ENCODE measurements around the gene MYLK. TPM values are rescaled to one million over a fixed set of nuclear protein-coding genes. Genes with fewer than 3 reads are reported as not detected.

The MYLK gene
- total and polyA plus RNA-seq, 7 donors: 3.2 to 13.7 (median 5.8) TPM

DNA sequence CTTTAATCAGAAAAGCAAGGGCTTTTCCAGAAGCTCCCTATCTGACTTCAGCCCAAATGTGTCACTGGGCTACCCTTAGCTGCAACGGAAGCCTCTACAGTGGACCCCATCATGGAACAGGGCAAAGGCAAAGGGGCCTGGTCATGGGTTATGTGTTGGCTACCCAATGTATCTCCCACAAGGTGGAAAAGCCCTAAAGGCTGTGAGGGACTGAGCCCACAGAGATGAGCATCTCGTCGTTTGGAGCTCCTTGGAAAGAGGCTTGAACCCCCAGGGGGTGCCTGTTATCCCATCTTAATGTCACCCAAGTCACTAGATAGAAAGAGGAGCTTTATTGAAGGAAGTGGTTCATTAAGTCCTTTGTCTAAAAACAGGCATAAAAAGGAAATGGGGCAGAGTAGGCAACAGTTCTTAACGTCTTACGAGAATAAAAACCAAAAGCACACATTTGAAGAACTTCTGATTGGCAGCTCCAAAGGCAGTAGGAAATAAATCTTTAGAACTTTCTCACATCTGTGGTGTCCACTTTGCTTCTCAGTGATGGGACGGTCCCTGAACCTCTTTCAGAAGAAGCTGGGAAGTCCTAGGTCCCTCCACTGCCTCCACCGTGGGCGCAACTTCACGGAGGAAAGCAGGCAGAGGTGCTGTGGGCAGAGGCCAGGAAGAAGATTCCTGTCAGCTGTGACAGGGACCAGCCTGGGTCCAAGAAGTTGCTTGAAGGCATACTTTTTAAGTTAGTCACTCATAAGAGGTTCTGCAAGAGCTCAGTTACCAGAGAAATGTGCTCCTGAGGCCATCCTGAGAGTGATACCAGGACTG lies 93.7 kb downstream of the MYLK start:
- intact Hi-C loops (cut with DNase I): no loop called here
- H3K27ac ChIP-seq: no peak overlapping the region
- TF ChIP-seq, protein P1, sequence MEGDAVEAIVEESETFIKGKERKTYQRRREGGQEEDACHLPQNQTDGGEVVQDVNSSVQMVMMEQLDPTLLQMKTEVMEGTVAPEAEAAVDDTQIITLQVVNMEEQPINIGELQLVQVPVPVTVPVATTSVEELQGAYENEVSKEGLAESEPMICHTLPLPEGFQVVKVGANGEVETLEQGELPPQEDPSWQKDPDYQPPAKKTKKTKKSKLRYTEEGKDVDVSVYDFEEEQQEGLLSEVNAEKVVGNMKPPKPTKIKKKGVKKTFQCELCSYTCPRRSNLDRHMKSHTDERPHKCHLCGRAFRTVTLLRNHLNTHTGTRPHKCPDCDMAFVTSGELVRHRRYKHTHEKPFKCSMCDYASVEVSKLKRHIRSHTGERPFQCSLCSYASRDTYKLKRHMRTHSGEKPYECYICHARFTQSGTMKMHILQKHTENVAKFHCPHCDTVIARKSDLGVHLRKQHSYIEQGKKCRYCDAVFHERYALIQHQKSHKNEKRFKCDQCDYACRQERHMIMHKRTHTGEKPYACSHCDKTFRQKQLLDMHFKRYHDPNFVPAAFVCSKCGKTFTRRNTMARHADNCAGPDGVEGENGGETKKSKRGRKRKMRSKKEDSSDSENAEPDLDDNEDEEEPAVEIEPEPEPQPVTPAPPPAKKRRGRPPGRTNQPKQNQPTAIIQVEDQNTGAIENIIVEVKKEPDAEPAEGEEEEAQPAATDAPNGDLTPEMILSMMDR (IDR thresholded peaks at IDR 0.05): no peak

GRCh38 chr3:123789760-123790159 lies 94.4 kb downstream of the MYLK start:
- Histone ChIP-seq H3K27ac (no peak overlapping the region), H3K4me3 (no peak overlapping the region), H3K9me3 (no peaks in the 10 kb centered on the region), H3K27me3 (ENCODE audit: insufficient read depth in 3 of 3, low read length in 2 of 3) (peaks cover 0 to 2% (median 0%) of the 10 kb centered on the region in 3 donors), H3K4me1 (no peaks in the 10 kb centered on the region), H3K36me3 (ENCODE audit: insufficient read depth in 1 of 2, low read depth in 1 of 2) (no peaks in the 10 kb centered on the region)
- ATAC-seq (no peak), DNase-seq (no peak)
- intact Hi-C loops (cut with DNase I): no loop called here
- TF ChIP-seq, protein P1 (IDR thresholded peaks at IDR 0.05): no peak
- 97 to 98% (median 98%) methylated on average over 5 of the region's 5 CpGs for WGBS, 3 donors

More for the DNA sequence above, 93.7 kb downstream of the MYLK start:
- Histone ChIP-seq H3K36me3 (ENCODE audit: insufficient read depth in 1 of 2, low read depth in 1 of 2) (no peaks in the 10 kb centered on the region), H3K27me3 (ENCODE audit: insufficient read depth in 3 of 3, low read length in 2 of 3) (peaks cover 0 to 2% (median 0%) of the 10 kb centered on the region in 3 donors), H3K4me1 (no peaks in the 10 kb centered on the region), H3K9me3 (no peaks in the 10 kb centered on the region), H3K4me3 (no peak overlapping the region)
- 93 to 95% (median 94%) methylated on average over 9 of the region's 9 CpGs for WGBS, 3 donors
- DNase-seq (no peak), ATAC-seq (no peak)

DNA sequence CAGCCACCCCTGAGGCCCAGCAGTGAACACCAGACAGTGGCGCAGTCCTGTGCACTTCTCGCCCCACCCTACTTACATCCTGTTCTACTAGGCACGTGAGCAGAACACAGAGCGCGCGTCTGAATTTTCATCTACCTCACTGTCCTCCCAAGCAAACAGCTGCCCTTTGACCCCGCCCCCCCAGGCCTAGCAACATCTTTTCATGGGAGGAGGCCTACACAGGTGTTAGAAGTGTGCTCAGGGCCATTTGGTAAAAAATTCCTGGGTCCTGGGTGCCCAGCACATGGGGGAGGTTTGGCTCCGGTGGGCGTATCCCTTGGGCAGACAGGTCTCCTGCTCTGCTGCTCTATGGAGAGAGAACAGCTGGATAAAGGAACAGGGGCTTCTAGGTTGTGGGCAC lies 95.0 kb downstream of the MYLK start:
- no peak overlapping the region for H3K27ac ChIP-seq
- intact Hi-C loops (cut with DNase I): no loop called here
- H3K9me3 ChIP-seq: no peaks in the 10 kb centered on the region
- ATAC-seq: no peak
- H3K4me1 ChIP-seq: no peaks in the 10 kb centered on the region
- WGBS, 3 donors: 95 to 96% (median 95%) methylated on average over 9 of the region's 9 CpGs
- no peaks in the 10 kb centered on the region for H3K36me3 ChIP-seq (ENCODE audit: insufficient read depth in 1 of 2, low read depth in 1 of 2)
- TF ChIP-seq, protein P1 (IDR thresholded peaks at IDR 0.05): no peak
- H3K4me3 ChIP-seq: no peak overlapping the region
- peaks cover 0 to 2% (median 0%) of the 10 kb centered on the region in 3 donors for H3K27me3 ChIP-seq (ENCODE audit: insufficient read depth in 3 of 3, low read length in 2 of 3)
- DNase-seq: no peak

DNA sequence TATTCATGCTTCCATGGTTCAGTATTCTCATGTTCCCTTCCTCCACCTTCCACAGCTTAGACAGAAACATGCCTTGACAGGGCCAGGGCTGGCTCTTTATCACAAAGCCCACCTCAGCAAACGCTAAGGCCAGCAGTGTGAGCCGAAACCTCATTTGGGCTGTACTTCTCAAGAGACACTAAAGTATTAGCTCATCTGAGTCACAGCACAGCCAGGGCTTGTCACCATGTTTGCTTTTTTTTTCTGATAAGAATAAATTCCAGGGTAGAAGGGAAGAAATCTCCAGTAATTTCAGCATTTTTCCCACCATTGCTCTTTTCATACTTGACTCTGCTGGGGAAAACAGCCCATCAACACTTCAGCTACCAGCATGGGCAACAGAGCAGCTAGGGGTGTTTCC lies 95.4 kb downstream of the MYLK start:
- ATAC-seq (no peak), DNase-seq (no peak)
- H3K27me3 ChIP-seq (ENCODE audit: insufficient read depth in 3 of 3, low read length in 2 of 3): peaks cover 0 to under 1% (median 0%) of the 10 kb centered on the region in 3 donors
- no peak overlapping the region for H3K4me3 ChIP-seq
- H3K9me3 ChIP-seq: no peaks in the 10 kb centered on the region
- H3K36me3 ChIP-seq (ENCODE audit: insufficient read depth in 1 of 2, low read depth in 1 of 2): no peaks in the 10 kb centered on the region
- no peak overlapping the region for H3K27ac ChIP-seq
- H3K4me1 ChIP-seq: no peaks in the 10 kb centered on the region
- TF ChIP-seq, protein P1 (IDR thresholded peaks at IDR 0.05): no peak
- WGBS, 3 donors: 93 to 98% (median 94%) methylated on average over 2 of the region's 2 CpGs
- intact Hi-C loops (cut with DNase I): no loop called here
